ENCODE measurements around the gene TBC1D16. TPM values are rescaled to one million over a fixed set of nuclear protein-coding genes. Genes with fewer than 3 reads are reported as not detected.
A peak's percentile ranks its signal among the peaks of the same experiment; 100 is the strongest.

Gene TBC1D16
- total RNA-seq, 6 experiments from 2014 or later = 5.8 to 21.0 (median 14.4) TPM

- intact Hi-C loops (cut with DNase I) = no loop called here
These were observed 89.9 kb downstream of the TBC1D16 start for GRCh38 chr17:79945591-79946255.

GRCh38 chr17:79944821-79945391 lies 90.8 kb downstream of the TBC1D16 start:
- H3K27ac ChIP-seq = no peak overlapping the region
- DNase-seq (peak in 2 of 3 donors; percentile 18 to 53), ATAC-seq (no peak)
- intact Hi-C loops (cut with DNase I) = no loop called here
- no peaks in the 10 kb centered on the region for H3K27me3 ChIP-seq
- no peak for TF ChIP-seq POLR2A (IDR thresholded peaks at IDR 0.05)
- no peak for TF ChIP-seq CTCF (IDR thresholded peaks at IDR 0.05)
- H3K4me1 ChIP-seq = no peaks in the 10 kb centered on the region
- 100% methylated on average over 1 of the region's 31 CpGs for WGBS (ENCODE audit: insufficient coverage, low coverage, low lambda C conversion rate, missing lambda C conversion rate)
- H3K9me3 ChIP-seq = no peaks in the 10 kb centered on the region
- H3K4me3 ChIP-seq = no peak overlapping the region
- peaks cover 0 to 21% (median 8%) of the 10 kb centered on the region in 4 donors for H3K36me3 ChIP-seq

More at GRCh38 chr17:79945591-79946255, 89.9 kb downstream of the TBC1D16 start:
- ATAC-seq = no peak
- Histone ChIP-seq H3K9me3 (no peaks in the 10 kb centered on the region), H3K27ac (no peak overlapping the region), H3K4me1 (no peaks in the 10 kb centered on the region), H3K4me3 (no peak overlapping the region), H3K27me3 (no peaks in the 10 kb centered on the region), H3K36me3 (peaks cover 0 to 18% (median 5%) of the 10 kb centered on the region in 4 donors)
- TF ChIP-seq POLR2A (IDR thresholded peaks at IDR 0.05) (no peak), CTCF (IDR thresholded peaks at IDR 0.05) (no peak)
- DNase-seq = peak in 1 of 3 donors; percentile 8
- WGBS (ENCODE audit: insufficient coverage, low coverage, low lambda C conversion rate, missing lambda C conversion rate) = 90% methylated on average over 4 of the region's 25 CpGs

- H3K27ac ChIP-seq = no peak overlapping the region
- 93% methylated on average over 8 of the region's 23 CpGs for WGBS (ENCODE audit: insufficient coverage, low coverage, low lambda C conversion rate, missing lambda C conversion rate)
- H3K36me3 ChIP-seq = peaks cover 0 to 18% (median 10%) of the 10 kb centered on the region in 4 donors
- DNase-seq = peak; percentile 13 to 41 (median 38)
- no peaks in the 10 kb centered on the region for H3K27me3 ChIP-seq
- H3K9me3 ChIP-seq = no peaks in the 10 kb centered on the region
- intact Hi-C loops (cut with DNase I) = no loop called here
- ATAC-seq = no peak
- H3K4me3 ChIP-seq = no peak overlapping the region
- TF ChIP-seq CTCF (IDR thresholded peaks at IDR 0.05) (no peak), POLR2A (IDR thresholded peaks at IDR 0.05) (no peak)
- H3K4me1 ChIP-seq = no peaks in the 10 kb centered on the region
These were observed 91.3 kb downstream of the TBC1D16 start for GRCh38 chr17:79944251-79944812.

GRCh38 chr17:79943347-79944241 lies 92.1 kb downstream of the TBC1D16 start:
- intact Hi-C loops (cut with DNase I) = no loop called here
- DNase-seq = peak; percentile 18 to 45 (median 39)
- TF ChIP-seq POLR2A (IDR thresholded peaks at IDR 0.05) (no peak), CTCF (IDR thresholded peaks at IDR 0.05) (no peak)
- H3K27me3 ChIP-seq = no peaks in the 10 kb centered on the region
- ATAC-seq = peak in 1 of 4 donors; percentile 14
- H3K36me3 ChIP-seq = peaks cover 0 to 16% (median 10%) of the 10 kb centered on the region in 4 donors
- WGBS (ENCODE audit: insufficient coverage, low coverage, low lambda C conversion rate, missing lambda C conversion rate) = 91% methylated on average over 22 of the region's 42 CpGs
- H3K9me3 ChIP-seq = no peaks in the 10 kb centered on the region
- no peak overlapping the region for H3K4me3 ChIP-seq
- H3K4me1 ChIP-seq = no peaks in the 10 kb centered on the region
- H3K27ac ChIP-seq = no peak overlapping the region

Data from right lobe of liver (tissue), 6 donors.